IPS-20b (cell line): Measurements from ENCODE around the gene WHRN.

Experiments
- H3K27ac ChIP-seq: one replicate; pipeline ENCODE4 v1.5.1; 2013; ENCODE audit warnings: low read length
- H3K27me3 ChIP-seq: 2 replicates; pipeline ENCODE4 v1.6.1; 2013; ENCODE audit warnings: mild to moderate bottlenecking, low read length, inconsistent platforms; ENCODE audit not compliant: insufficient read depth
- H3K36me3 ChIP-seq: 2 replicates; pipeline ENCODE4 v1.6.1; 2013; ENCODE audit warnings: low read depth, mild to moderate bottlenecking, inconsistent platforms, low read length, moderate library complexity; ENCODE audit not compliant: insufficient read depth
- H3K4me1 ChIP-seq: 2 replicates; pipeline ENCODE4 v1.6.1; 2013; ENCODE audit warnings: mild to moderate bottlenecking, control low read depth, inconsistent platforms, low read length, moderate library complexity; ENCODE audit not compliant: insufficient read depth
- H3K4me3 ChIP-seq: 2 replicates; pipeline ENCODE4 v1.5.1; 2013; ENCODE audit warnings: mild to moderate bottlenecking, low read length, inconsistent platforms
- H3K9ac ChIP-seq: 2 replicates; pipeline ENCODE4 v1.6.1; 2013; ENCODE audit warnings: low read depth, mild to moderate bottlenecking, inconsistent platforms, low read length, moderate library complexity
- H3K9me3 ChIP-seq: 2 replicates; pipeline ENCODE4 v1.6.1; 2013; ENCODE audit warnings: mild to moderate bottlenecking, low read depth, low read length, inconsistent platforms; ENCODE audit not compliant: insufficient read depth

WHRN gene

DNA sequence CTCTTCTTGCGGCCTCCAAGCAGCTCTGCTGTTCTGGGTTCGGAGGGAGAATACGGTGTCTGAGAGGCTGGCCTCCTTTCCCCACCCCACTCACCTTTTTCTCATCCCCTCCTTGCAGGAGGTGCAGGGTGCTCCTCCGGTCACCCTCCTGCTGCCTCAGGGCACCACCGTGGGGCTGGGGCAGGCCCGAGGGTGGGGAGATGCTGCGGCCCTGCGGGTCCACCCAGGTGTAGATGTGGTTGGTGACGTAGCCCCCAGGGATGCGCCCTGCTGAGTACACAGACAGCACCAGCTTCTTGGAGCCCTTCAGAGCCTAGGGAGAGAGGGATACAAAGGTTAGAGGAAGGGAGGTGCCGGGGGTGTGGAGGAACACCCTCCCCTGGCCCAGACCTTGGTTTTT, 26.8 kb downstream of the WHRN start:
- H3K27ac ChIP-seq = no peak overlapping the region
- H3K9ac ChIP-seq = no peak overlapping the region
- no peaks in the 10 kb centered on the region for H3K9me3 ChIP-seq
- H3K36me3 ChIP-seq = no peaks in the 10 kb centered on the region
- H3K4me1 ChIP-seq = peaks cover 3% of the 10 kb centered on the region; the same call in 1 of the 2 replicates
- H3K4me3 ChIP-seq = no peak overlapping the region
- no peaks in the 10 kb centered on the region for H3K27me3 ChIP-seq

DNA sequence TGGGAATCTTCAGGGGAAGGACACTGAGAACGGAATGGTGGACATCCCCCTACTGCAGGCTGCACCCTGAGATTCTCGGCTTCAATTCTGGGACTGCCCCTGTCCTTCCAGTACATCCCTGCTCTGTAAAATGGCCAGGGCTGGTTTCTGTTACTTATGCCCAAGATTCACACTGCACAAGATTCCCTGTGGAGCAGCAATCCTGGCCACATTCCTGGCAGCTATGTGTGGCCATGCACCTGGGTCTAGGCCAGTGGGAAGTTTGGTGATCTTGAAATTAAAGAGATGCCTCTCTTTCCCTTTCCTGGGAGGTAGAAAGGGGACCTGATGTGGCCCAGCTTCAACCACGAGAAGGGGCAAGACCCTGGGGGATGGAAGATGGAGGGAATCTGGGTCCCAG, 27.6 kb downstream of the WHRN start:
- no peaks in the 10 kb centered on the region for H3K27me3 ChIP-seq

GRCh38 chr9:114476891-114477469, 28.3 kb downstream of the WHRN start:
- no peaks in the 10 kb centered on the region for H3K4me1 ChIP-seq
- H3K27me3 ChIP-seq = no peaks in the 10 kb centered on the region
- no peaks in the 10 kb centered on the region for H3K36me3 ChIP-seq
- no peak overlapping the region for H3K27ac ChIP-seq
- H3K9ac ChIP-seq = no peak overlapping the region
- no peak overlapping the region for H3K4me3 ChIP-seq
- H3K9me3 ChIP-seq = no peaks in the 10 kb centered on the region

More for the DNA sequence above, 27.6 kb downstream of the WHRN start:
- Histone ChIP-seq H3K27ac (no peak overlapping the region), H3K9me3 (no peaks in the 10 kb centered on the region), H3K4me3 (no peak overlapping the region), H3K4me1 (peaks cover 3% of the 10 kb centered on the region; the same call in 1 of the 2 replicates), H3K36me3 (no peaks in the 10 kb centered on the region), H3K9ac (no peak overlapping the region)

GRCh38 chr9:114475412-114476135, 29.7 kb downstream of the WHRN start:
- Histone ChIP-seq H3K4me3 (no peak overlapping the region), H3K36me3 (no peaks in the 10 kb centered on the region), H3K4me1 (no peaks in the 10 kb centered on the region), H3K9ac (no peak overlapping the region), H3K9me3 (no peaks in the 10 kb centered on the region), H3K27ac (no peak overlapping the region), H3K27me3 (no peaks in the 10 kb centered on the region)

DNA sequence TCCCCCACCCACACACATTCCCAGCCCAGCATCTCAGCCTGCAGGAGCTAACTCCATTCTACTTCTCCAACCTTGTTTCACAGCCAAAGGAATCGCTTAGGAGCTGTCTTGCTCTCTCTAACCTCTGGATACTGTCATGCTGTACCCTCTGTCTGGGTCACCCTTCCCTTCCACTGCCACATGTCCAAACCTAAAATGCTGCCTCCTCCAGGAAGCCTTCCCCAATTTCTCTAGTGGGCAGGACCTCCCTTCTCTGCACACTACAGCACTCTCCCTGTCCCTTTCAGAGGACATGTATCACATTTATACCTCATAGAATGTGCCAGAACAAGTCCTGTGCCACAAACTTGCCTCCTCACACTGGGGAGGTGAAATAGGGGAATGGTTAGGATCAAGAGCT, 30.8 kb downstream of the WHRN start:
- Histone ChIP-seq H3K27ac (no peak overlapping the region), H3K27me3 (no peaks in the 10 kb centered on the region), H3K4me3 (no peak overlapping the region), H3K36me3 (no peaks in the 10 kb centered on the region), H3K9me3 (no peaks in the 10 kb centered on the region), H3K9ac (no peak overlapping the region), H3K4me1 (no peaks in the 10 kb centered on the region)

- H3K27me3 ChIP-seq = no peaks in the 10 kb centered on the region
- H3K27ac ChIP-seq = no peak overlapping the region
- H3K36me3 ChIP-seq = no peaks in the 10 kb centered on the region
- no peak overlapping the region for H3K4me3 ChIP-seq
- H3K4me1 ChIP-seq = no peaks in the 10 kb centered on the region
- no peaks in the 10 kb centered on the region for H3K9me3 ChIP-seq
- no peak overlapping the region for H3K9ac ChIP-seq
Measured at GRCh38 chr9:114473447-114473801, 31.8 kb downstream of the WHRN start.

GRCh38 chr9:114472765-114473446, 32.4 kb downstream of the WHRN start:
- Histone ChIP-seq H3K36me3 (no peaks in the 10 kb centered on the region), H3K4me3 (no peak overlapping the region), H3K27ac (no peak overlapping the region), H3K4me1 (no peaks in the 10 kb centered on the region), H3K9ac (no peak overlapping the region), H3K27me3 (no peaks in the 10 kb centered on the region), H3K9me3 (no peaks in the 10 kb centered on the region)

DNA sequence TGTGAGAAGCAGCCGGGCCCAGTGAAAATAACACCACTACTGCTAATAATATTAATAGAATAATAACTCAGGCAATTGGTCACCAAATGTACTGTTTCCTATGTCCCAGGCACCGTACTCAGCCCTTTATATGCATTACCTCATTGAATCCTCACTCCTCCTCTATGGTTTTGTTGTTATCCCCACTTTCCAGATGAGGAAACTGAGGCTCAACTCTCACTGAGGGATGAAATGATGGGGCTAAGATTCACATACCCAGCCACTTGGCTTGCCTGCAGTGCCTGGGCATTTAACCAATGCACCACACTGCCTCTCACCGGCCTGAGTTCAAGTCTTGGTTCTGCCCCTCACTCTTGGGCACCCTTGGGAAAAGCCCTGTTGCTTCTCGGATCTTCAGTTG, 34.1 kb downstream of the WHRN start:
- Histone ChIP-seq H3K4me3 (no peak overlapping the region), H3K36me3 (no peaks in the 10 kb centered on the region), H3K27ac (no peak overlapping the region), H3K9me3 (no peaks in the 10 kb centered on the region), H3K27me3 (no peaks in the 10 kb centered on the region), H3K4me1 (no peaks in the 10 kb centered on the region), H3K9ac (no peak overlapping the region)

- H3K4me3 ChIP-seq = no peak overlapping the region
- H3K4me1 ChIP-seq = no peaks in the 10 kb centered on the region
- H3K36me3 ChIP-seq = no peaks in the 10 kb centered on the region
- H3K9me3 ChIP-seq = no peaks in the 10 kb centered on the region
- no peak overlapping the region for H3K9ac ChIP-seq
- no peak overlapping the region for H3K27ac ChIP-seq
- H3K27me3 ChIP-seq = no peaks in the 10 kb centered on the region
Measured at GRCh38 chr9:114470581-114470980, 34.7 kb downstream of the WHRN start.

GRCh38 chr9:114470121-114470520, 35.2 kb downstream of the WHRN start:
- Histone ChIP-seq H3K36me3 (no peaks in the 10 kb centered on the region), H3K27me3 (no peaks in the 10 kb centered on the region), H3K9ac (no peak overlapping the region), H3K9me3 (no peaks in the 10 kb centered on the region), H3K27ac (no peak overlapping the region), H3K4me3 (no peak overlapping the region), H3K4me1 (no peaks in the 10 kb centered on the region)

GRCh38 chr9:114469091-114469853, 36.0 kb downstream of the WHRN start:
- no peaks in the 10 kb centered on the region for H3K36me3 ChIP-seq
- H3K9ac ChIP-seq = no peak overlapping the region
- no peak overlapping the region for H3K27ac ChIP-seq
- H3K9me3 ChIP-seq = no peaks in the 10 kb centered on the region
- H3K4me3 ChIP-seq = no peak overlapping the region
- H3K27me3 ChIP-seq = no peaks in the 10 kb centered on the region
- H3K4me1 ChIP-seq = no peaks in the 10 kb centered on the region
